Caco-2 (cell line): ENCODE data around the gene ALDH1A2. TPM values are rescaled to one million over a fixed set of nuclear protein-coding genes. Genes with fewer than 3 reads are reported as not detected.

ENCODE experiments used
- BruUV-seq: library from RNA; stranded (reverse); fragments of 400-500 nt; replicated peaks from 2 replicates; lab custom pipeline; 2021; lab: Mats Ljungman, UMichigan
- CTCF ChIA-PET: fragments of 300-600 bp; sonication (Branson Sonifier 250); formaldehyde crosslinking; loops from one replicate; lab custom pipeline; 2022; ENCODE audit warnings: antibody characterized with exemption; lab: Charles Lee
- POLR2A ChIA-PET: fragments of 300-600 bp; sonication (Branson Sonifier 250); formaldehyde crosslinking; loops from one replicate; lab custom pipeline; 2022; ENCODE audit warnings: antibody characterized with exemption; lab: Charles Lee
- DNase-seq, 2 experiments: peaks; one replicate each; pipeline versions ENCODE4 v3.0.0 to v3.0.0-alpha.2; 2020 to 2022
- H3K27me3 ChIP-seq: replicated peaks from 2 replicates; pipeline ENCODE4 v1.6.0; 2011; ENCODE audit warnings: low read length; ENCODE audit not compliant: control insufficient read depth, insufficient read depth
- H3K36me3 ChIP-seq: 2 replicates; pipeline ENCODE4 v1.5.1; 2011; ENCODE audit warnings: low read length; ENCODE audit not compliant: control insufficient read depth, insufficient read depth
- H3K4me1 ChIP-seq: fragments of 250-450 bp; sonication (Bioruptor Pico); 2 replicates; pipeline ENCODE4 v1.5.1; 2020; ENCODE audit warnings: mild to moderate bottlenecking
- H3K4me3 ChIP-seq: 2 replicates; pipeline ENCODE4 v1.5.1; 2011; ENCODE audit warnings: low read depth, mild to moderate bottlenecking, control low read depth, low read length
- H3K9me3 ChIP-seq: fragments of 250-450 bp; sonication (Bioruptor Pico); 2 replicates; pipeline ENCODE4 v1.5.1; 2020; ENCODE audit warnings: mild to moderate bottlenecking, moderate library complexity
- H3K27ac Mint-ChIP-seq: one replicate; pipeline ENCODE4 v1.8.0; 2022; ENCODE audit warnings: mixed read lengths; ENCODE audit not compliant: unreplicated experiment
- H3K27me3 Mint-ChIP-seq: one replicate; pipeline ENCODE4 v1.8.0; 2022; ENCODE audit warnings: mixed read lengths; ENCODE audit not compliant: insufficient read depth, unreplicated experiment
- H3K36me3 Mint-ChIP-seq: one replicate; pipeline ENCODE4 v1.8.0; 2022; ENCODE audit warnings: mild to moderate bottlenecking, mixed read lengths; ENCODE audit not compliant: insufficient read depth, unreplicated experiment
- H3K4me1 Mint-ChIP-seq: one replicate; pipeline ENCODE4 v1.8.0; 2022; ENCODE audit warnings: low read depth, mixed read lengths; ENCODE audit not compliant: unreplicated experiment
- H3K4me3 Mint-ChIP-seq: one replicate; pipeline ENCODE4 v1.8.0; 2022; ENCODE audit warnings: mild to moderate bottlenecking, moderate library complexity, mixed read lengths; ENCODE audit not compliant: unreplicated experiment
- H3K9me3 Mint-ChIP-seq: one replicate; pipeline ENCODE4 v1.8.0; 2022; ENCODE audit warnings: mixed read lengths; ENCODE audit not compliant: unreplicated experiment
- intact Hi-C: fragments of 100-400 bp; cut with micrococcal nuclease; formaldehyde crosslinking; loops from one replicate; pipeline ENCODE4 v1.10.0; 2022; ENCODE audit not compliant: unreplicated experiment
- total RNA-seq: library from RNA; stranded (reverse); gene quantifications from 2 replicates; pipeline ENCODE4 v1.2.3, GENCODE V29; 2022
- TF ChIP-seq, protein P1 (sequence below), 2 experiments: fragments of 200-600 bp in 1 of 2; IDR thresholded peaks; 1 replicate in 1 of 2; 2 replicates in 1 of 2; pipeline versions ENCODE4 v1.5.1 to v1.8.0; 2011 to 2022; ENCODE audit warnings: antibody characterized with exemption in 1 of 2, control low read depth in 1 of 2, inconsistent platforms in 1 of 2, low read depth in 1 of 2, low read length in 1 of 2, mild to moderate bottlenecking in 1 of 2, moderate library complexity in 1 of 2; ENCODE audit not compliant: insufficient read depth in 1 of 2, severe bottlenecking in 1 of 2, unreplicated experiment in 1 of 2

Gene ALDH1A2
- total RNA-seq, 1 experiment from 2014 or later: 0.61 TPM

DNA sequence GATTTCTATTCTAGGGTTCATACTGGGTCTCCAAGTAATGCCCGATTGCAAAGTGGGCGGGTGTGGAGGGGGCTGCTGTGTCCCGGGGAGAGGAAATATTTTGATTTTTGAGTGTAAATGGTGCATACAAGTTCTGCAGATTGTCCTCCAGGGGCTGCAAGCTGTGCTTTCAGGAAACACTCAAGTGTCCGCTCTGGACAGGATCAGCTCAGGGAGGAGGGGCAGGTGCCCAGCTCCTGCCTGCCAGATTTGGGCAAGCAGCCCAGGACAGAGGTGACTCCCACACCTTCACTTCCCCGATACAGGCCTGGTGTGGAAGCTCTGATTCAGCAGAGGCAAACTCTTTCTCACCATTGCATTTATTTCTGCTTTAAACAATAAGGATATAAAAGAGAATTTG, 142.7 kb downstream of the ALDH1A2 start:
- no peaks in the 10 kb centered on the region for H3K36me3 ChIP-seq
- H3K36me3 Mint-ChIP-seq: no peaks in the 10 kb centered on the region
- no peak for DNase-seq
- no peaks in the 10 kb centered on the region for H3K9me3 Mint-ChIP-seq
- H3K27me3 Mint-ChIP-seq: peaks cover 7% of the 10 kb centered on the region
- H3K27ac Mint-ChIP-seq: no peak overlapping the region
- intact Hi-C loops: no loop called here
- no peak overlapping the region for H3K4me3 Mint-ChIP-seq
- TF ChIP-seq, protein P1, sequence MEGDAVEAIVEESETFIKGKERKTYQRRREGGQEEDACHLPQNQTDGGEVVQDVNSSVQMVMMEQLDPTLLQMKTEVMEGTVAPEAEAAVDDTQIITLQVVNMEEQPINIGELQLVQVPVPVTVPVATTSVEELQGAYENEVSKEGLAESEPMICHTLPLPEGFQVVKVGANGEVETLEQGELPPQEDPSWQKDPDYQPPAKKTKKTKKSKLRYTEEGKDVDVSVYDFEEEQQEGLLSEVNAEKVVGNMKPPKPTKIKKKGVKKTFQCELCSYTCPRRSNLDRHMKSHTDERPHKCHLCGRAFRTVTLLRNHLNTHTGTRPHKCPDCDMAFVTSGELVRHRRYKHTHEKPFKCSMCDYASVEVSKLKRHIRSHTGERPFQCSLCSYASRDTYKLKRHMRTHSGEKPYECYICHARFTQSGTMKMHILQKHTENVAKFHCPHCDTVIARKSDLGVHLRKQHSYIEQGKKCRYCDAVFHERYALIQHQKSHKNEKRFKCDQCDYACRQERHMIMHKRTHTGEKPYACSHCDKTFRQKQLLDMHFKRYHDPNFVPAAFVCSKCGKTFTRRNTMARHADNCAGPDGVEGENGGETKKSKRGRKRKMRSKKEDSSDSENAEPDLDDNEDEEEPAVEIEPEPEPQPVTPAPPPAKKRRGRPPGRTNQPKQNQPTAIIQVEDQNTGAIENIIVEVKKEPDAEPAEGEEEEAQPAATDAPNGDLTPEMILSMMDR (IDR thresholded peaks at IDR 0.05; ENCODE audit: insufficient read depth in 1 of 2, low read depth in 1 of 2, low read length in 1 of 2, severe bottlenecking in 1 of 2, unreplicated experiment in 1 of 2): no peak
- BruUV-seq: no TSS peak
- no peak overlapping the region for H3K4me3 ChIP-seq
- H3K4me1 Mint-ChIP-seq: no peaks in the 10 kb centered on the region
- ChIA-PET POLR2A (no interaction called here), CTCF (no interaction called here)
- H3K9me3 ChIP-seq: no peaks in the 10 kb centered on the region
- no peaks in the 10 kb centered on the region for H3K27me3 ChIP-seq
- no peaks in the 10 kb centered on the region for H3K4me1 ChIP-seq

DNA sequence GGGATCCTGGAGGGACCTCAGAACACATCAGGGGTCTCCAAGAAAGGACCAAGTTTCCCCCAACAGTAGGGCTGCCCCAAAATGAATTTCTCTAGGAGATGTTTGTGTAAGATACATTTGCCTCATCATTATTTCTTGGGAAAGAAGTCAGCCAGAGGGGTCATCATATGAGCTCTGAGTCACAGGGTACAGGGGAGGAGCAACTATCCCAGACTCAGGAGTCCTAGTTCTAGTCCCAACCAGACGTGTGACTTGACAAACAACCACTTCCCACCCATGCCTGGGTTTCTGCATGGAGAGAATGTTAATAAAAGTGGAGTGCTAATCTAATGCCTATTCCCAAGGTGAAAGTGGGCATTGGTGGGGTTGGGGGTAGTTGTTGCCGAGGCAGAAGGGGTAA, 144.1 kb downstream of the ALDH1A2 start:
- Mint-ChIP-seq H3K9me3 (no peaks in the 10 kb centered on the region), H3K4me3 (no peak overlapping the region)
- H3K36me3 ChIP-seq: no peaks in the 10 kb centered on the region

DNA sequence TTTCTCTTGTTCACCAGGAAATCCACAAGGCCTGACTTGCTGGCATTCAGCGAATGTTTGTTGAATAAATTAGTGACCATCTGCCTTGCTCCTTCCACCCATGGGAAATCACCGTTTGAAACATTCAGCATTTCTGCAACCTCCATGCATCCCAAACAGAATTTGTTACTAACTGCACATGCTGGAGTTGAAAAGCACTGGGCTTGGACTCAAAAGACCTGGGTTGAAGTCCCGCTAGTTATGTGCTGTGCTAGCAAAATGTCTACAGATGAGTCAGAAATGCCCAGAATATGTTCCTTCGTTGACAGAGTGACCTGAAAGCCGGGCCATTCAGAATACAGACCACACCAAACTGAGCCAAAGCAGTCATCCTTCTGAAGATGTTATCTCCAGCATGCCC, 144.6 kb downstream of the ALDH1A2 start:
- intact Hi-C loops: no loop called here
- POLR2A ChIA-PET: no interaction called here
- Mint-ChIP-seq H3K9me3 (no peaks in the 10 kb centered on the region), H3K27me3 (peaks cover 7% of the 10 kb centered on the region), H3K4me1 (no peaks in the 10 kb centered on the region), H3K36me3 (no peaks in the 10 kb centered on the region), H3K27ac (no peak overlapping the region), H3K4me3 (no peak overlapping the region)
- no peak overlapping the region for H3K4me3 ChIP-seq
- BruUV-seq: no TSS peak
- no peak for DNase-seq
- no peaks in the 10 kb centered on the region for H3K4me1 ChIP-seq
- no peaks in the 10 kb centered on the region for H3K36me3 ChIP-seq
- CTCF ChIA-PET: no interaction called here
- H3K9me3 ChIP-seq: no peaks in the 10 kb centered on the region
- H3K27me3 ChIP-seq: no peaks in the 10 kb centered on the region
- TF ChIP-seq, protein P1 (IDR thresholded peaks at IDR 0.05; ENCODE audit: insufficient read depth in 1 of 2, low read depth in 1 of 2, low read length in 1 of 2, severe bottlenecking in 1 of 2, unreplicated experiment in 1 of 2): no peak

More for the DNA sequence above, 144.1 kb downstream of the ALDH1A2 start:
- Histone ChIP-seq H3K4me1 (no peaks in the 10 kb centered on the region), H3K27me3 (no peaks in the 10 kb centered on the region), H3K9me3 (no peaks in the 10 kb centered on the region), H3K4me3 (no peak overlapping the region)
- no TSS peak for BruUV-seq
- DNase-seq: no peak
- ChIA-PET CTCF (no interaction called here), POLR2A (no interaction called here)
- H3K36me3 Mint-ChIP-seq: no peaks in the 10 kb centered on the region
- no peaks in the 10 kb centered on the region for H3K4me1 Mint-ChIP-seq
- TF ChIP-seq, protein P1 (IDR thresholded peaks at IDR 0.05; ENCODE audit: insufficient read depth in 1 of 2, low read depth in 1 of 2, low read length in 1 of 2, severe bottlenecking in 1 of 2, unreplicated experiment in 1 of 2): no peak
- no peak overlapping the region for H3K27ac Mint-ChIP-seq
- peaks cover 7% of the 10 kb centered on the region for H3K27me3 Mint-ChIP-seq
- intact Hi-C loops: no loop called here
